ENCODE data around the gene RAI14. TPM values are rescaled to one million over a fixed set of nuclear protein-coding genes. Genes with fewer than 3 reads are reported as not detected.
A peak's percentile ranks its signal among the peaks of the same experiment; 100 is the strongest.

The RAI14 gene
- total and polyA plus RNA-seq, 2 donors from 2014 or later = 13.2 to 60.3 TPM

GRCh38 chr5:34694685-34695084 lies 38.6 kb downstream of the RAI14 start:
- no peak for TF ChIP-seq CTCF (IDR thresholded peaks at IDR 0.05; ENCODE audit: borderline replicate concordance, extremely low read depth, insufficient read depth)
- H3K27ac ChIP-seq (ENCODE audit: low read depth in 2 of 2, low read length in 2 of 2) = no peak overlapping the region
- no peak for FAIRE-seq
- H3K9me3 ChIP-seq (ENCODE audit: control insufficient read depth in 2 of 3, insufficient read depth in 1 of 3, low read length in 3 of 3) = no peaks in the 10 kb centered on the region
- H3K27me3 ChIP-seq (ENCODE audit: control insufficient read depth, insufficient read depth, low read length) = no peaks in the 10 kb centered on the region
- intact Hi-C loops (cut with DNase I) = no loop called here
- H3K4me1 ChIP-seq (ENCODE audit: control insufficient read depth in 2 of 3, insufficient read depth in 2 of 3, low read depth in 1 of 3, low read length in 3 of 3) = peaks cover 0 to 16% (median 5%) of the 10 kb centered on the region in 3 donors
- no peak overlapping the region for H3K4me3 ChIP-seq (ENCODE audit: low read length in 3 of 3)
- no peak for DNase-seq
- H3K36me3 ChIP-seq (ENCODE audit: control insufficient read depth in 2 of 3, insufficient read depth in 3 of 3, low read length in 3 of 3) = no peaks in the 10 kb centered on the region
- no peak overlapping the region for H3K9ac ChIP-seq (ENCODE audit: low read length in 3 of 3)

GRCh38 chr5:34695275-34696027 lies 39.3 kb downstream of the RAI14 start:
- DNase-seq (peak in 1 of 5 donors; percentile 37), FAIRE-seq (no peak)
- intact Hi-C loops (cut with DNase I) = no loop called here
- Histone ChIP-seq H3K4me3 (ENCODE audit: low read length in 3 of 3) (no peak overlapping the region), H3K27me3 (ENCODE audit: control insufficient read depth, insufficient read depth, low read length) (no peaks in the 10 kb centered on the region), H3K36me3 (ENCODE audit: control insufficient read depth in 2 of 3, insufficient read depth in 3 of 3, low read length in 3 of 3) (no peaks in the 10 kb centered on the region), H3K4me1 (ENCODE audit: control insufficient read depth in 2 of 3, insufficient read depth in 2 of 3, low read depth in 1 of 3, low read length in 3 of 3) (peaks cover 0 to 22% (median 8%) of the 10 kb centered on the region in 3 donors), H3K9ac (ENCODE audit: low read length in 3 of 3) (peak overlapping the region in 1 of 3 donors; percentile 5), H3K9me3 (ENCODE audit: control insufficient read depth in 2 of 3, insufficient read depth in 1 of 3, low read length in 3 of 3) (no peaks in the 10 kb centered on the region), H3K27ac (ENCODE audit: low read depth in 2 of 2, low read length in 2 of 2) (no peak overlapping the region)
- no peak for TF ChIP-seq CTCF (IDR thresholded peaks at IDR 0.05; ENCODE audit: borderline replicate concordance, extremely low read depth, insufficient read depth)

GRCh38 chr5:34697308-34698108 lies 41.4 kb downstream of the RAI14 start:
- intact Hi-C loops (cut with DNase I) = no loop called here
- no peaks in the 10 kb centered on the region for H3K9me3 ChIP-seq (ENCODE audit: control insufficient read depth in 2 of 3, insufficient read depth in 1 of 3, low read length in 3 of 3)
- no peaks in the 10 kb centered on the region for H3K27me3 ChIP-seq (ENCODE audit: control insufficient read depth, insufficient read depth, low read length)
- DNase-seq = no peak
- no peak overlapping the region for H3K27ac ChIP-seq (ENCODE audit: low read depth in 2 of 2, low read length in 2 of 2)
- no peak for TF ChIP-seq CTCF (IDR thresholded peaks at IDR 0.05; ENCODE audit: borderline replicate concordance, extremely low read depth, insufficient read depth)
- no peak for FAIRE-seq
- peaks cover 0 to 22% (median 9%) of the 10 kb centered on the region in 3 donors for H3K4me1 ChIP-seq (ENCODE audit: control insufficient read depth in 2 of 3, insufficient read depth in 2 of 3, low read depth in 1 of 3, low read length in 3 of 3)
- H3K4me3 ChIP-seq (ENCODE audit: low read length in 3 of 3) = no peak overlapping the region
- H3K9ac ChIP-seq (ENCODE audit: low read length in 3 of 3) = no peak overlapping the region
- H3K36me3 ChIP-seq (ENCODE audit: control insufficient read depth in 2 of 3, insufficient read depth in 3 of 3, low read length in 3 of 3) = no peaks in the 10 kb centered on the region

Data from kidney (tissue), 14 donors.